CD1c-positive myeloid dendritic cell (primary cell): ENCODE measurements around the gene FBXO21.

Experiments
- DNase-seq: peaks from one replicate; pipeline ENCODE4 v3.0.0-alpha.2; 2016; ENCODE audit errors: extremely low spot score

FBXO21 gene

DNA sequence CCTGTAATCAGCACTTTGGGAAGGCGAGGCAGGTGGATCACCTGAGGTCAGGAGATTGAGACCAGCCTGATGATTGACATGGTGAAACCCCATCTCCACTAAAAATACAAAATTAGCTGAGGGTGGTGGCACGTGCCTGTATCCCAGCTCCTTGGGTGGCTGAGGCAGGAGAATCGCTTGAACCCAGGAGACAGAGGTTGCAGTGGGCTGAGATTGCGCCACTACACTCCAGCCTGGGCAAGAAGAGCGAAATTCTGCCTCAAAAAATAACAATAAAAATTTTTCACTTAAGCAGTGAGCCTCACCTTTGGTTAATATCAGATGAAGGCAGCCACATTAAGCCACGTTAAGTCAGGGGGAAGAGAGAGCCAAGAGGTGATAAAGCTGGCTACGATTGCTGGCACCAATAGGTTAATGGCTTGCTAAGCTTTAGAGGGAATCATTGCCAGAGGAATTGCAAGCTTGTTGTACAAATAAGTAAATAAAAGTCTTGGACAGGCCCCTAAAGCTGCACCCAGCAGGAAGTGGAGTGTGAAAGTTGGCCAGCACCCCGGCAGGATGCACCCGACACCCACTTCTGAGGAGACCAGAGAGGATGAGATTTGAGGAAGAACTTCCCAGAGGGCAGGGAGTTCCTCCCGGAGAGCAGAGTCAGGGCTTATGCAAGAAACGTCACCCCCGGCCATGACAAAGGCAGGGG lies 49.7 kb downstream of the FBXO21 start:
- peak; percentile 36 for DNase-seq

DNA sequence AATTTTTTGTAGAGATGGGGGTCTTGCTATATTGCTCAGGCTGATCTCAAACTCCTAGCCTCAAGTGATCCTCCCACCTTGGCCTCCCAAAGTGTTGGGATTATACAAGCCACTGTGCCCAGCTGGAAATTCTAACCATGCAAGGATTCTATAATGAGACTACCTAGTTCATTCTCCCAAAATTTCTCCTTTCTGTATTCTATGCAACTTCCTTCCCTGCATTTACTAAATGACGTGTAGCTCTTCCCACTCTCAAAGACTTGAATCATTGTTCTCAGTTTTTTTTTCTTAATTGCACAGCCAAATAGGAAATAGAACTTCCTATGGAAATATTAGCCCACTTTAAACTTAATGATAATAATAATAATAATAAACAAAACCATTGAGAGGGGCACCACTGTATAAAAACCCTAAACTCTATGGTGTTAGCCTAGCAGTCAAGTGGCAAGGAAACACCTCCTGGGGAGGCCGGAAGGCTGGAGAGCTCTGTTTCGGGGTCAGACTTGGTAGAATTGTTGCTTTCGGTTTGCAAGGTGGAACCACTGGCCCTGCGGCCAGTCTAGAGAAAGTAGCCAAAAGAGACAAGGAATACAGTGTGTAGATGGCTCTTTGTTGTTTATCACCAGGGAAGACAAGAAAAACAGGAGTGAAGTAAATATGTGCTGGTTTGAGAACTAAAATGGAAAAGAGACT lies 51.1 kb downstream of the FBXO21 start:
- DNase-seq = peak; percentile 19

DNA sequence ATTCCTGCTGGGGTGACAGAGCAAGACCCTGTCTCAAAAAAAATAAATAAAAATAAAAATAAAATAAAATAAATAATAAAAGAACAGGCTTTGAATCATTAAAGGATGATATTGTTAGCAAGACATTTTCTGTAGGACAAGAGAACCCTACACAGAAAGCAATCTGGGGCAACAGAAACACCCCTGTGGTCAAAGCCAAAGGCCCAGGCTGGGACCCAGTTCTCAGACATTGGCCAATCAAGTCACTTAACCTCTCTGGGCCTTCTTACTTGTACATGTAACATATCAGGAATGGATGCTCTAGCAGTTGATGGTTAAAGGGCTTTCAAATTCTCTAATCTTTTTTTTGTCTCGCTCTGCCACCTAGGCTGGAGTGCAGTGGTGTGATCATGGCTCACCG lies 55.5 kb downstream of the FBXO21 start:
- DNase-seq = no peak

DNA sequence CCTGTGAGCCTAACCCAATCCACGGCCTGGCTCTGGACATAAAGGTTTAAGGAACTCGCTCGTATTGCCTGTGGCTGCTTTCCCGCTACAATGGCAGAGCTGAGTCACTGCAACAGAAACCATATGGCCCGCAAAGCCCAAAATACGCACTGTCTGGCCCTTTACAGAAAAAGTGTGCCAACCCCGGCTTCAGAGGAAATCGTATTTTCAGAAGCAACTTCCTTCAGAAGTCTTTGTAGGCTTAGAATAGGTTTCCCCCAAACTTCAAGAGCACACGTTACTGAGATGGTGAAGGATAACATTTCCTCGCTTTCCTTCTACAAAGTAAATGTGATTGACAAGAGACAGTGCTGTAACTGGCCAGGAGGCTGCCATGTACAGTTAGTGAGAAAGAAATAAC lies 56.2 kb downstream of the FBXO21 start:
- peak; percentile 57 for DNase-seq

DNA sequence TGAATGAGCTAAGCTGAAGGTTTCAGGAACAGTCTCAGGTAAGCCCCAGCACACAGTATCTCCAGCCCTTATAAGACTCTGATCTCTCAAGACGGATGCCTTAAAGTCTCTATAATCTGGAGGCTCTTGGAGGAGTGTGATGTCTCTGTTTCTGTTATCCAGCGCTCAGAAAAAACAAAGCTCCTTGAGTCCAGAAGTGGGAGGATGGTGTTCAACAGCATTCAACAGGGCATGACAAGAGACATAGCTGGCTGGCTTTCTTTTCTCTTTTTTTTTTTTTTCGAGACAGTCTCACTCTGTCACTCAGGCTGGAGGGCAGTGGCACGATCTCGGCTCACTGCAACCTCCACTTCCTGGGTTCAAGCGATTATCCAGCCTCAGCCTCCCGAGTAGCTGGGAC lies 59.5 kb downstream of the FBXO21 start:
- no peak for DNase-seq

DNA sequence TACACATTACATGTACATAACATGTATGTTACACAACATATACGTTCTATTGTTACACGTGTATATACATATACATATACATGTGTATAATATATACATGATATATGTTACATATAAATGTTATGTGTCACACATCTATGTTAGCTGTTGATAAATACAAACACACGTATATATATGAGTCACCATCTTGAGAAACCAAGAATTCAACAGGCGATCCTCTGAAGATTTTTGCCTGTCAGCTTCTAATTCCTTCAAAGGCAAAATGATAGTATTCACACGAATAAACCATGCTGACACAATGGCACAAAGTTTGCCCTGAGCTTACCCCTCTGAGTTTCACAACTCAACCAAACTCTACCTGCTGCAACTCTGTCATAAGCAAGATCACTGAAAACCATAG lies 60.9 kb downstream of the FBXO21 start:
- DNase-seq = no peak

DNA sequence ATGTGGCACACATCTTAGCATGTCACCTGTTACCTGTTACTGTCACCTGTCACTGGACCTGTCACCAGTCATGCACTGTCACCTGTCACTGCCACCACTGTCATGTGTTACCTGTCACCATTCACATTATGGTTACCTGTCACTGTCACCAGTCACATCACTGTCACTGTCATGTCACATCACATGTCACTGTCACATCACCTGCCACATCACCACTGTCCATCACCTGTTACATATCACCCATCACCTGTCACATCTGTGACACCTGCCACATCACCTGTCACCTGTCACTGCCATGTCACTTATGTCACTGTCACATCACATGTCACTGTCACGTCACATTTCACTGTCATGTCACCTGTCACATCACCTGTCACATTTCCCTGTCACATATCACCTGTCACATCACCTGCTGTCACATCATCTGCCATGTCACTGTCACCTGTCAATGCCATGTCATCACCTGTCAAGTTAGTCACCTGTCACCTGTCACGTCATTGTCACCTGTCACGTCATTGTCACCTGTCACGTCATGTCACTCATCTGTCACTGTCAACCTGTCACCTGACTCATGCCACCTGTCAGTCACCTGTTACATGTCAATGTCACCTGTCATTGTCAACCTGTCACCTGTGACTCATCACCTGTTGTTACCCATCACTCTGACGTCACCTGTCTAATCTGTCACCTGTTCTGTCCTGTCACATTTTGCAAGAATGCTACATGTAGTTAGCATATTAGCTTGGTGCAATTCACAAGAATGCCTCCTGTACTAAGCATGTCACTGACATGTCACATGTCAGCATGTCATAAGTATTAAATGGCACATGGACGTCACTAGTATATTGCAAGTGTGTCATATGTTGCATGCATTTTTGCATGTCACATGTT lies 62.1 kb downstream of the FBXO21 start:
- DNase-seq = no peak

DNA sequence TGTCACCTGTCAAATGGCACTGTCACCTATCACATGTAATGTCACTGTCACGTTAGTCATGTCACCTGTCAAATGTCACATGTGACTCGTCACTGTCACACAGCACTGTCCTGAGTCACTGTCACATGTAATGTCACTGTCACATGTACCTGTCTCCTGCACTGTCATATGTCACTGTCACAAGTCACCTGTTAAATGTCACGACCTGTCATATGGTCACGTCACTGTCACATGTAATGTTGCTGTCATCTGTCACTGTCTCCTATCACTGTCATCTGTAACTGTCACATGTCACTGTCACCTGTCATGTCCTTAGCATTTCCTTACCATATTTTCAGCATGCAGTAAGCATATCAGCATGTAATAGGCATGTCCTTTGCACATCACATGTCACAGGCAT lies 63.9 kb downstream of the FBXO21 start:
- no peak for DNase-seq

DNA sequence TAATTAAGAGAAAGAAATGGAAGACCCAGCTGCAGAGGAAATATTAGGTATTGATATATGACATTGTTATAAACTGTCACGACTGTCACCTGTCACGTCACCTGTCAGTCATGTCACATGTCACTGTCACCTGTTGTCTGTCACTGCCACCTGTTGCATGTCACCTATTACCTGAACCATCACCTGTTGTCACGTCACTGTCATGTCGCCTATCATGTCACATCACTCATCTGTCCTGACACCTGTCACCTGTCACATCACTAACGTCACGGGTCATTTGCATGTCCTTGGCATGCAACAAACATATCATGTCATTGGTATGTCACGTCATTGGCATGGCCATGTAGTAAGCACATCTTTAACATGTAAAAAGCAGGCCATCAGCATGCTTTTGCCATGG lies 64.5 kb downstream of the FBXO21 start:
- no peak for DNase-seq

DNA sequence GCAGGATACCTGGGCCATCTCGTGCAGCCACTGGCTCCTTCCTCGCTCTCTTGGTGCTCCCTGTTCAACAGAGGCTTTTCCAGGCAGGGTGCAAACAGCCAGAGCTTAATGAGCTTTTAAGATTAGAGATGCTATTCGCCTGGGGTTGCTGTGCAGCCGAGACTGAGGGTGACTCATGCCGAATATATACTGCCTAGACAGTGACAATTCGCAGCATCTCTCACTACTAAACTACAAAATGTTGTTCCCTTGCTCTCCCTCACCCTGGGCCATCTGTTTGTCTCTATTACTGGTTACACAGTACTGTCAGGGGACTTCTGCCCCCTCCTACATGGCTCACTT lies 65.0 kb downstream of the FBXO21 start:
- DNase-seq = no peak

DNA sequence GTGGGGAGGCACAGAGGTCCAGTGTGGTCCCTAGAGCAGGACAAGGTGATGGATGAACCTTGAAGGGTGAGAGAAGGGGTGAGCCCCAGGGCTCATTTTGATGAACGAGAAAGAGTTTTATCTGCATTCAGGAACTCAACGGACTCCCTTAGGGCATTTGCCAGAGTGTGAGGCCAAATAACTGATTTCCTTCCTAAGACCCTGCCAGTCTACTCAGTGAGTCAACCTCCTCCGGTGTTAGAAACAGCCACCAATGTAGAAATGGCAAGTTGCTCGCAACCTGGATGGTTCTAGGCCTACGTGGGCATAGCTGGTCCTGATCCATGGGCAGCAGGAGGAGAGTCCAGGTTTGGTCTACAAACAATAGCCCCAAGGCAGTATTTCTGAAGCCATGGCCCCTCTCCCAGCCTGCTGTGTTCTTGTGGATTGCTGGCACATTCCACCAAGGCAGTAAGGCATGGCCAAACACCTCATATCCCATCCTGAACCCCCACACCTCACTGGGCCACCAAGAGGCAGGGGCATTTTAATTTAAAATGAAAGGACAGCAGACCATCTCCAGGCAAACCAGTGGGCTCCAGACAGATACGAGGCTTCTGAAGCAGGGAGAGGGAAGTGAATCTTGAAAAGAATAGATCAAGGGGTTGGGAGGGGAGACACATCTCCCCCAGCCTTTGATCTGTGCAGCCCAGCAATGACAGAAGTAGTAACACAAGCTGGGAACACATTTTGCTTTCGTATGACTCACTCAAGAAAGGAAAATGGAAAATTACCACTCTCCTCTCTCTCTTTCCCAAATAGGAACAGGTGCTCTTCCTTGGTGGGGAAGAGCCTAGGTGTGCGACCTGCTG lies 65.6 kb downstream of the FBXO21 start:
- DNase-seq = no peak

DNA sequence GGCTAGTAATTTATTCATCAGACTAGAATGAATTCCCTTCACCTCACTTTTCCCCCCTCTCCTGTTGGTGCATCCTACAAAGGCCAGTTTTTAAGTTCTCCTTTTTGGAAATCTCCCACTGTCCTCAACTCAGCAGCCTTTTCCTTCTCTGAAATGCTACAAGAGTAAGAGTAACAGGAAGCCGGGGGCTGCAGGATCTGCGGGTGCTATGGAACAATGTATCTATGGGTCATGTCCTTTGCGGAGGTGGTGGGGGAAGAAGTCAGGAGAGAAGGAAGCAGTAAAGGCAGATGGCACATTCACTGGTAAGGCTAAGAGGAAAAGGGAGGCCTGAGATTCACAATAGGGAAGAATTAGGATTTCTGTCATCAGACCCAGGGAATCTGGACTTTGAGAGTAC lies 68.8 kb downstream of the FBXO21 start:
- DNase-seq = peak; percentile 69

DNA sequence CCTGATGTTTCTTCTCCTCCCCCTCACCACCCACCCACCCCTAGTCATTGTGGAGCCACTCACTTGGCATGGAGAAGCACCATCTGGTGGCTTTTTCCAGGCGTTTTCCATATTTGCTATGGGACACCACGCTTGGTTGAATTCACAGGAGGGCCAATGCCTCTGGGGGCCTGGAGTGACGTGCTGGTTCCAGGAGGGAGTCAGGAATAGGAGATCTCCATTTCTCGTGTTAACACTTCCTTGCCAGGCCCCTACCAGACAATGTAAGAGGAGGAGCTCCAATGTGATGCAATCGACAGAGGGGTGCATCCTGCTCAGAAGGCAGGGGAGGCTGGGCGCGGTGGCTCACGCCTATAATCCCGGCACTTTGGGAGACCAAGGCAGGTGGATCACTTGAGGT lies 69.5 kb downstream of the FBXO21 start:
- DNase-seq = no peak

DNA sequence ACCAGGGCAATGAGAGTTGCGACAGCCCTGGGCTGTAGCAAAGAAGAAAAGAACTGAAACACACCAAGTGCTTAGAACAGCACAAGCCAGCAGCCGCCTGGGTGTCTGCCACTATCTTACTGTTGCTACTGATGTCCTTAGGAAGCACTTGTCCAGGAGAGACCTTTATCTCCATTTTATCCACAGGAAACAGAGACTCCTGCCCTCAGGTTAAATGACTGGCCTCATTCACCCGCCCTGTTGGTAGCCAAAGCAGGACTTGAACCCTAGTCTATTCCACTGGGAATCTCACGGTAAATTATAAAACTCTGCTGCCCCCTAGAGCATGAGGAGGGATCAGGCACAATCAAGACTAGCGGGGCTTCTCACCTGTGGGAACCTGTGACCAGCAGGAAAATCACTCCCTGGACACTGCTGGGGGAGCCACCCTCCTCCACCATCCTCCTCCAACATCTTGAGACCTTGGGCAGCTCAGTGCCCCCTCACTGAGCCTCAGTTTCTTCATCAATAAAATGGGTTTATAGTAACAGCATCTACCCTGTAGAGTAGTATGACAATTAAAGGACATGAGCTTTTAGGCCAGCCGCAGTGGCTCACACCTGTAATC lies 70.6 kb downstream of the FBXO21 start:
- DNase-seq = peak; percentile 26

DNA sequence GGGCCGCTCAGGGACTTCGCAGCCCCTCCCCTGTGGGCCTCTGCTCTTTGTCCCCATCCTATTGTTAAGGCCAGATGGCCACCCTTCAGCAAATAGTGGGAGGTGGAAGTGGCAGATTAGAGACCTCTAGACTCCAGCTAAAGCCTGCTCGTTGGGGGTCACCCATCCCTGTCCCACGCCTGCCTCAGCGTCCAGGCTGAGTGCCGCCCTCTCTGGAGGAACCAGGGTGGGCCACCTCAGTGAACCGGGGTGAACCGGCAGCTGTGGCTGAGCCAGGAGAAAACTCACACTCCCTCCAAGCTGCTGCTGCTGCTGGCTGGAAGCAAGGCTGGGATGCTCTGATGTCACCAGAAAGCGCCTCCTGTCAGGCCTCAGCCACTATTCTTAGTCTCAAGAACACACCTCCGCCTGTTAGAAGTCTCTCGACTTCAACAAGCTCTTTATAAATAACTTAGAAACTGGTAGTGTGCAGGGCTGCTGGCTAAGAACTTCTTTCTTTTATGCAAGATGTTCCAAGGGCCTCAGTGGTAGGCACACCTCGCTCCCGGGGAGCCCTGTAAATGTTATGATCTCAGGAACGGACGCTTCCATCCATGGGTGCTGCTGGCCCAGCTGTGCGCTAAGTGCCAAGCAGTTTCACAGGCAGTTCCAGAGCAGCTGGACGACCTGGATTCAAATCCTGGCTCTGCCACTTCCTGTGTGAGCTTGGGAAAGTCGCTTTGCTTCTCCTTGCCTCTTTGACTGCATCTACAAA lies 71.3 kb downstream of the FBXO21 start:
- no peak for DNase-seq

DNA sequence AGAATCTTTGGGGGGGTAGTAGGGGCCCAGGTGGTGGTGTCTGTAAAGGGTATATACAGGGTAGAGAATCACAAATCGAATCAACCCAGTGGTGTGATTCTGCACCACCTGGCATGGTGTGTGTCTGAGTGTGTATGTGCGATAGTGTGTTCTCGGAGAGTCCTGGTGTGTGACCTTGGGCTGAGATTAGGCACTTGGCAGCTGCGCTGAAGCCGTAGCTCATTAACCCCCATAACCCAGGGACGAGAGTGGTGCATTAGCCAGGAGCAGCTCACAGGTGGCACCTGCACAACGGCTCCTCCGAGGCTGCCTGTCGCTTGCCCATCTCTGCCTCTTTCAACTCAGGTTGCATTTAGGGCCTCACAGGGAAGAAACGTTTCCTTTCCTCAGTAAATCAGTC lies 75.5 kb downstream of the FBXO21 start:
- DNase-seq = no peak

DNA sequence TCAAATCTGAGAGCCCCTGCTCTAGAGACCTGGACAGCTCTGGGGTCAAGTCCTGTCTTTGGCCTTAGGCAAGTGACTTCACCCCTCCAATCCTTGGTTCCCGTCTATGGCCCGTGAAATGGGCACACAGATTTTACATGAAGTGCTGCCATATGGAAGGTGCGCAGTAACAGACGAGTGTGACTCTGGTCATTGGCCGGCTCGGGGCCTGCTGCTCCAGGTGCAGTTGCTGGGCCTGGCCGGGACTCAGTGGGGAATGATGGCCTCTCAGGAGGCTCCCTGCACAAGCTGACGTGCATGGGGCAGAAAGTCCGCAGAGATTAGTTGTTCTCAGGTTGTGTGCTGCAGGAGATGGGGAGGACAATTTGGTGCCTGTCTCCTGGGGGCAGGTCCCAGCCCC lies 77.0 kb downstream of the FBXO21 start:
- no peak for DNase-seq

DNA sequence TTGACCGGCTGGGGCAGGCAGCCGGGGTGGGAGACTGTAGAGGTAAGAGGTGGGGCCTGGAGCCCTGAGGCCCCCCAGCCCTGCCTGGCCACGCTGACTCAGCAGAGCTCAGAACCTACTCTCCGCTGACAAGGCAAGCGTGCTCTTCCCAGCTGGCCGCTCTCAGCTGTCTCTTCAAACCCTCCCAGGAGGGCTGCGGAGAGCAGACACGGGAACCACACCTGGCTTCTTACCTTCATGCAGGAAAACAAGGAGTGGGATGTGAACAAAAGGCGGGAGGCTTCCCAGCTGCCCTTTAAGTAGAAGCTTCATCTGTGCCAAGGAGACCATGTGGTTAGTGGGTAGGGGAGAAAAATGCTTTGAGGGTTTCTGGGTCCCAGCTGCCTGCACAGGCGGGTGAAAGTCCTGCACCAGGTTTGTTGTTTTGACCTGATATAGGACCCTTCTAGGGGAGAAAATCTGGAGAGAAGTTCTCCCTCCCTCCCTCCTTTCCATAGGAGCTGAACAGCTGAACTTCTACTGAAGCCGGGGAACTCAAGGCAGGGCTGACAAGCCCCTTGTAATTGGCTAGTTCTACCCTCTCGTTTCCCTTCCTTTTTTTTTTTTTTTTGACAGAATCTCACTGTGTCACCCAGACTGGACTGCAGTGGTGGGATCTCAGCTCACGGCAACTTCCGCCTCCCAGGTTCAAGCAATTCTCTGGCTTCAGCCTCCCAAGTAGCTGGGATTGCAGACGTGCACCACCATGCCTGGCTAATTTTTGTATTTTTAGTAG lies 78.3 kb downstream of the FBXO21 start:
- peak; percentile 9 for DNase-seq

DNA sequence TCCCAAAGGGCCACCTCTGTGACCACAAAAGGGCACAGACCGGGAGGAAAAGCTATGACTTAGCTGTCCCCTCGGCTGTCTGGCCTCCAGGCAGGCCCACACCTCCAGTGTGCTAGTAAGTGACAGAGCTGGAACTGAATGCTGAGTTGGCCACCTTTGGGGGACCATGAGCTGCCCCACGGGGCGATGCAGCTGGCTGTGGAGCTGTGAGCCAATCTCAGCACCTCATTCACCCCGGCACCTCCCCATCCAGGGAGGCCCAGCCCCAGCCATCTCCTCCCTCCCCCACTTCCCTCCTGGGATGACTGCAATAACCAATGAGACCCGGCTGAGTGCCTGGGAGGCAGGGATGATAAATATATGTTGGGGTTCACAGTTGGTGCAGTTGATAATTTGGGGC lies 78.9 kb downstream of the FBXO21 start:
- no peak for DNase-seq
